PC-3 (cell line): ENCODE measurements around the gene DPEP1. TPM values are rescaled to one million over a fixed set of nuclear protein-coding genes. Genes with fewer than 3 reads are reported as not detected.
A peak's percentile ranks its signal among the peaks of the same experiment; 100 is the strongest.

Experiments
- ATAC-seq: fragments of 200-7000 bp; cut with Tn5 transposase; 2 replicates; pipeline ENCODE4 v1.9.1; 2020; ENCODE audit warnings: mild to moderate bottlenecking, moderate library complexity
- BruUV-seq: library from RNA; stranded (reverse); fragments of 400-500 nt; replicated peaks from 2 replicates; lab custom pipeline; 2021; lab: Mats Ljungman, UMichigan
- CTCF ChIA-PET: fragments of 300-600 bp; sonication (Branson Sonifier 250); formaldehyde crosslinking; loops from one replicate; lab custom pipeline; 2022; ENCODE audit warnings: antibody characterized with exemption; lab: Charles Lee
- POLR2A ChIA-PET: fragments of 300-600 bp; sonication (Branson Sonifier 250); formaldehyde crosslinking; loops from one replicate; lab custom pipeline; 2022; ENCODE audit warnings: antibody characterized with exemption; ENCODE audit not compliant: unreplicated experiment; lab: Charles Lee
- DNase-seq: peaks from one replicate; pipeline ENCODE4 v3.0.0-alpha.2; 2015
- H2AFZ ChIP-seq: fragments of 300-600 bp; sonication (generic); 2 replicates; pipeline ENCODE4 v1.6.0; 2016; ENCODE audit warnings: antibody characterized with exemption, low read length
- H3F3A ChIP-seq: fragments of 300-600 bp; sonication (generic); one replicate; pipeline ENCODE4 v1.6.0; 2017; ENCODE audit warnings: antibody characterized with exemption, low read length, control low read depth, mild to moderate bottlenecking; ENCODE audit not compliant: unreplicated experiment
- H3K27ac ChIP-seq: fragments of 300-600 bp; sonication (generic); 2 replicates; pipeline ENCODE4 v1.5.1; 2016; ENCODE audit warnings: mild to moderate bottlenecking, low read length
- H3K27me3 ChIP-seq: fragments of 300-600 bp; sonication (generic); 2 replicates; pipeline ENCODE4 v1.6.1; 2016; ENCODE audit warnings: low read length, mixed read lengths
- H3K36me3 ChIP-seq: fragments of 300-600 bp; sonication (generic); 2 replicates; pipeline ENCODE4 v1.6.1; 2016; ENCODE audit warnings: low read depth, mixed run types, low read length, mixed read lengths
- H3K4me1 ChIP-seq: fragments of 300-600 bp; sonication (generic); 2 replicates; pipeline ENCODE4 v1.5.1; 2016; ENCODE audit warnings: low read length; ENCODE audit not compliant: insufficient read depth
- H3K4me2 ChIP-seq: fragments of 300-600 bp; sonication (generic); 2 replicates; pipeline ENCODE4 v1.6.0; 2016; ENCODE audit warnings: low read length
- H3K4me3 ChIP-seq: fragments of 300-600 bp; sonication (generic); 2 replicates; pipeline ENCODE4 v1.5.1; 2016; ENCODE audit warnings: mild to moderate bottlenecking, low read length, mixed read lengths
- H3K79me2 ChIP-seq: fragments of 300-600 bp; sonication (generic); 2 replicates; pipeline ENCODE4 v1.6.1; 2017; ENCODE audit warnings: low read length, mixed read lengths
- H3K9ac ChIP-seq: fragments of 300-600 bp; sonication (generic); 2 replicates; pipeline ENCODE4 v1.6.0; 2016; ENCODE audit warnings: mild to moderate bottlenecking, low read length
- H3K9me2 ChIP-seq: fragments of 300-600 bp; sonication (generic); replicated peaks from 2 replicates; pipeline ENCODE4 v1.6.1; 2016; ENCODE audit warnings: mixed run types, low read length, mixed read lengths
- H3K9me3 ChIP-seq: fragments of 300-600 bp; sonication (generic); 2 replicates; pipeline ENCODE4 v1.6.1; 2016; ENCODE audit warnings: low read length, mixed read lengths
- H4K20me1 ChIP-seq: fragments of 300-600 bp; sonication (generic); 2 replicates; pipeline ENCODE4 v1.6.1; 2016; ENCODE audit warnings: low read length, mixed read lengths
- EZH2 ChIP-seq: fragments of 300-600 bp; sonication (generic); IDR thresholded peaks from one replicate; pipeline ENCODE4 v1.6.1; 2017; ENCODE audit warnings: antibody characterized with exemption, mild to moderate bottlenecking, low read length; ENCODE audit not compliant: unreplicated experiment
- EZH2phosphoT487 ChIP-seq: fragments of 300-600 bp; sonication (generic); IDR thresholded peaks from 2 replicates; pipeline ENCODE4 v1.6.1; 2018; ENCODE audit warnings: mild to moderate bottlenecking, antibody characterized with exemption, low read length, borderline replicate concordance
- intact Hi-C: fragments of 100-400 bp; cut with micrococcal nuclease; formaldehyde crosslinking; loops from 2 replicates; pipeline ENCODE4 v1.9.0; 2023
- total RNA-seq: library from RNA; depleted of rRNA; stranded (reverse); fragments of >200 nt; gene quantifications from 2 replicates; pipeline ENCODE4 v1.2.3, GENCODE V29; 2014
- TF ChIP-seq, protein P1 (sequence below): fragments of 300-600 bp; sonication (generic); conservative IDR thresholded peaks from 2 replicates; pipeline ENCODE4 v1.5.1; 2017; ENCODE audit warnings: antibody characterized with exemption, low read depth, mild to moderate bottlenecking, low read length

DPEP1 gene
- total RNA-seq, 1 experiment from 2014 or later = not detected

DNA sequence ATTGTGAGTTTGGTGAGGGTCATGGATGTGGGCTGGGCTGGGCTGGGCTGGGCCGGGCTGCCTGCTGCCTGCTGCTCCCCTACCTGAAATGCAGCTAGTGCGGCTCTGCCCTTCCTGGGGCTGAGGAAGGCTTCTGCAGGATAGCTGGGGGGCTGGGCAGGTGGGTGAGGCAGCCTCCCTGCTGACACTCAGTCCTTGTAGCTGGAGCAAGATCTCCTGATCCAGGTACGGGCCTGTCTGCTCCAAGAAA lies 48.3 kb upstream of the DPEP1 start:
- ChIA-PET CTCF (no interaction called here), POLR2A (no interaction called here)
- TF ChIP-seq EZH2phosphoT487 (no peak), EZH2 (no peak)
- ATAC-seq = peak; percentile 33
- Histone ChIP-seq H3K79me2 (peaks cover 37% of the 10 kb centered on the region), H3K9me3 (no peaks in the 10 kb centered on the region), H3K27ac (peak overlapping the region; percentile 27), H3K9ac (no peak overlapping the region), H3F3A (peaks cover 19% of the 10 kb centered on the region), H4K20me1 (peaks cover 41% of the 10 kb centered on the region), H3K9me2 (no peaks in the 10 kb centered on the region), H2AFZ (no peak overlapping the region), H3K27me3 (no peaks in the 10 kb centered on the region), H3K36me3 (peaks cover 38% of the 10 kb centered on the region), H3K4me2 (peak overlapping the region; percentile 70), H3K4me1 (peaks cover 34% of the 10 kb centered on the region), H3K4me3 (peak overlapping the region; percentile 9; the same call in 1 of the 2 replicates)
- intact Hi-C loops = no loop called here
- DNase-seq = peak; percentile 47
- no TSS peak for BruUV-seq

DNA sequence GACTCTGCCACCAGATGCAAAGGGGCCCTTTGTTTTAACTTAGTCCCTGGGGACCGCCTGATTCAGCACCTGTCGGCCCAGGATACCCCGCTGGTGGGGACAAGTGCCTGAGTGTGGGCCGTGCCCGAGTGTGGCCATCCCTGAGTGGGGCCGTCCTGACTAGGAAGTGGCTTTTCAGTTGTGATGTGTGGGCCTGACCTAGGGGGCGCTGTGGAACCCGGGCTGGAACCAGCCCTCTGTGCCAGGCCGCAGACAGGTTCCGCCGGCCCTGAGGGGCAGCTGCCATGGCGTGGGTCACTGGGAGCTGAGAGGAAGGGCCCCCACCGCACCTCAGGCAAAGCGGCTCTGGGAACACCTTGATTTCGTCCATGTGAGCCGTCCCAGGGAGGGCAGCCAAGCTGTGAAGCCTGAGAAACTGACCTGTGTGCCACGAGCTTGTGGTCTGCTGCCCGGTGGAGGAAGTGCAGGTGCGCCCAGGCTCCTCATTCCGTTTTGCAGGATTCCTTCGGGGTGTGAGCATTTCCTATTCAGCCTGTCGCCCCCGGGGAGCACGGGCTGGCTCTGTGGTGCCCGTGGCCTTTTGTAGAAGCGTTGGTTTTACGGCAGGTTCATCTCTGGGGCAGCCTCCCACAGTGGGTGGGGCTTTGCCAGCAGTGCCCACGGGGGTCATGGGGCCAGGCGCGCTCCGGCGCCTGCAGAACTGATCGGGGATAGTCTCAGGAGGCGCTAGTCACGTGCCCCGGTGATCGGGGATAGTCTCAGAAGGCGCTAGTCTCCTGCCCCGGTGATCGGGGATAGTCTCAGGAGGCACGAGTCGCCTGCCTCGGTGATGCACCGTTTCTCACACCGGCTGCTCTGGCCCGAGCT lies 47.7 kb upstream of the DPEP1 start:
- H3K4me1 ChIP-seq = peaks cover 34% of the 10 kb centered on the region
- ATAC-seq (peak; percentile 47), DNase-seq (peak; percentile 51)
- ChIA-PET POLR2A (no interaction called here), CTCF (no interaction called here)
- H3K27me3 ChIP-seq = no peaks in the 10 kb centered on the region
- H3K9ac ChIP-seq = no peak overlapping the region
- peaks cover 34% of the 10 kb centered on the region for H3K79me2 ChIP-seq
- H3K4me3 ChIP-seq = peak overlapping the region; percentile 9; the same call in 1 of the 2 replicates
- TF ChIP-seq, protein P1, sequence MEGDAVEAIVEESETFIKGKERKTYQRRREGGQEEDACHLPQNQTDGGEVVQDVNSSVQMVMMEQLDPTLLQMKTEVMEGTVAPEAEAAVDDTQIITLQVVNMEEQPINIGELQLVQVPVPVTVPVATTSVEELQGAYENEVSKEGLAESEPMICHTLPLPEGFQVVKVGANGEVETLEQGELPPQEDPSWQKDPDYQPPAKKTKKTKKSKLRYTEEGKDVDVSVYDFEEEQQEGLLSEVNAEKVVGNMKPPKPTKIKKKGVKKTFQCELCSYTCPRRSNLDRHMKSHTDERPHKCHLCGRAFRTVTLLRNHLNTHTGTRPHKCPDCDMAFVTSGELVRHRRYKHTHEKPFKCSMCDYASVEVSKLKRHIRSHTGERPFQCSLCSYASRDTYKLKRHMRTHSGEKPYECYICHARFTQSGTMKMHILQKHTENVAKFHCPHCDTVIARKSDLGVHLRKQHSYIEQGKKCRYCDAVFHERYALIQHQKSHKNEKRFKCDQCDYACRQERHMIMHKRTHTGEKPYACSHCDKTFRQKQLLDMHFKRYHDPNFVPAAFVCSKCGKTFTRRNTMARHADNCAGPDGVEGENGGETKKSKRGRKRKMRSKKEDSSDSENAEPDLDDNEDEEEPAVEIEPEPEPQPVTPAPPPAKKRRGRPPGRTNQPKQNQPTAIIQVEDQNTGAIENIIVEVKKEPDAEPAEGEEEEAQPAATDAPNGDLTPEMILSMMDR = peak; percentile 80
- TF ChIP-seq EZH2 (no peak), EZH2phosphoT487 (no peak)
- H4K20me1 ChIP-seq = peaks cover 41% of the 10 kb centered on the region
- H3F3A ChIP-seq = peaks cover 19% of the 10 kb centered on the region
- no TSS peak for BruUV-seq
- no peaks in the 10 kb centered on the region for H3K9me3 ChIP-seq
- peaks cover 38% of the 10 kb centered on the region for H3K36me3 ChIP-seq
- intact Hi-C loops = no loop called here
- H2AFZ ChIP-seq = no peak overlapping the region
- no peaks in the 10 kb centered on the region for H3K9me2 ChIP-seq
- H3K27ac ChIP-seq = peak overlapping the region; percentile 27
- peak overlapping the region; percentile 70 for H3K4me2 ChIP-seq

DNA sequence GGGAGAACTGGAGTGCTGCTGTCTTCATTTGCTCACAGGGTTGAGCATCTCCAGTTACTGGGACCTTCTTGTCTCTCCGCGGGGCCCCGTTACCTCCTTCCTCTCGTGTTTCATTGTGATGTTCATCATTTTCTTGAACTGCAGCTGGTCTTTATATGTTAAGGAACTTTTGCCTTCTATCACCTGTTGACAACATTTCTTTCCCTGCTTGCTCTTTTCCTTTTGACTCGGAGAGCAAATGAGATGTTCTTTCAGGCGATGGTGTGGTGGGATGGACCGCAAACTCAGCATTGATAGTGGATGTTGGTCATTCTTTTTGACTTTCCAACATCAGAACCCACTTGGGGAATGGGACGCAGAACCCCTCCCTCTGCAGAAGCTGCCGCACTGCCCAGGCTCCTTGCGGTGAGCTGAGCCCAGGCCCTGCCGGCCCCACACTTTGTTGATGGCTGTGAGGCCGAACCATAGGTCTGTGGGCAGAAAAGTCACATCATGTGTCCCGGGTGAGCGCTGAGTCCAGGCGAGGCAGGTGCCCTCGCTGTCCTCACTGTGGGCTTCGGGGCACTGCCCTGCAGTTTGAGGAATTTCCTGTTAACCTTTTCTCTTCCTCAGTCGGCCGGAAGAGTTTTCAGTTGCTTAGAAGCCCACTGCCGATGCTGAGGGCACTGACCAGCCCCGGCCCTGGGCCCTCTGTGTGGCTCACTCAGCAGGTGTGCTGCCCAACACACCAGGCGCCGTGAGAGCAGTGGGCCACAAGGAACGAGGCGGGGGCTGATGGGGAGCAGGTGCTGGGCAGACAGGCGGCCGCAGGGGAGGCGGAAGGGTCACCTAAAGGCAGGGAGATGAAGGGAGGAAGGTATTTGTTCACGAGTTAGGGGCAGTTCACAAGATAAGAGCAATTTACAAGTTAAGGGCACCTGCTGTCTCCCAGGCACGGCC lies 45.5 kb upstream of the DPEP1 start:
- intact Hi-C loops = no loop called here
- no TSS peak for BruUV-seq

More for the DNA sequence above, 45.5 kb upstream of the DPEP1 start:
- H4K20me1 ChIP-seq = peaks cover 20% of the 10 kb centered on the region
- ChIA-PET CTCF (interaction anchor here (0.6 kb wide), 1 partner anchor 76 kb away, joined by 4 read pairs; no protein-coding TSS in a partner anchor), POLR2A (interaction anchor here (0.5 kb wide), 1 partner anchor 20 kb away, joined by 3 read pairs; no protein-coding TSS in a partner anchor)
- no peak for DNase-seq
- H3K79me2 ChIP-seq = peaks cover 12% of the 10 kb centered on the region
- no peak overlapping the region for H2AFZ ChIP-seq
- H3K9me2 ChIP-seq = no peaks in the 10 kb centered on the region
- no peak overlapping the region for H3K9ac ChIP-seq
- H3K4me2 ChIP-seq = no peak overlapping the region
- TF ChIP-seq, protein P1 = no peak
- TF ChIP-seq EZH2phosphoT487 = no peak
- TF ChIP-seq EZH2 = no peak
- H3K9me3 ChIP-seq = no peaks in the 10 kb centered on the region
- no peaks in the 10 kb centered on the region for H3K27me3 ChIP-seq
- H3K4me1 ChIP-seq = peaks cover 27% of the 10 kb centered on the region
- no peak overlapping the region for H3K4me3 ChIP-seq
- H3F3A ChIP-seq = peaks cover 9% of the 10 kb centered on the region
- peaks cover 19% of the 10 kb centered on the region for H3K36me3 ChIP-seq
- no peak overlapping the region for H3K27ac ChIP-seq
- no peak for ATAC-seq
